ENCODE data around the gene SESN3. TPM values are rescaled to one million over a fixed set of nuclear protein-coding genes. Genes with fewer than 3 reads are reported as not detected.

SESN3 gene
- polyA plus RNA-seq, 1 donor from 2014 or later: 11.1 TPM

- no peak overlapping the region for H3K27ac ChIP-seq (ENCODE audit: low read length)
- no peak overlapping the region for H2AFZ ChIP-seq (ENCODE audit: low read depth, low read length)
- H3K4me2 ChIP-seq (ENCODE audit: low read length): no peak overlapping the region
- no peak overlapping the region for H3K9ac ChIP-seq (ENCODE audit: low read length)
- no peak overlapping the region for H3K4me3 ChIP-seq (ENCODE audit: low read length)
- no peaks in the 10 kb centered on the region for H3K36me3 ChIP-seq (ENCODE audit: insufficient read depth, low read length)
- H3K9me2 ChIP-seq (ENCODE audit: insufficient read depth, low read length): no peaks in the 10 kb centered on the region
- no peaks in the 10 kb centered on the region for H3K79me2 ChIP-seq (replicated peaks; ENCODE audit: insufficient read depth, low read length)
- no peak for TF ChIP-seq MXI1 (conservative IDR thresholded peaks at IDR 0.05; ENCODE audit: poor library complexity, severe bottlenecking)
- TF ChIP-seq EP300 (conservative IDR thresholded peaks at IDR 0.05; ENCODE audit: poor library complexity, severe bottlenecking): no peak
- no peak for TF ChIP-seq CTCF (IDR thresholded peaks at IDR 0.05; ENCODE audit: poor library complexity, severe bottlenecking)
- TF ChIP-seq EZH2 (IDR thresholded peaks at IDR 0.05; ENCODE audit: borderline replicate concordance, insufficient read depth, low read length, poor library complexity, severe bottlenecking): no peak
- no peak for TF ChIP-seq REST (IDR thresholded peaks at IDR 0.05; ENCODE audit: borderline replicate concordance)
- TF ChIP-seq SMC3 (conservative IDR thresholded peaks at IDR 0.05; ENCODE audit: poor library complexity): no peak
- H3K9me3 ChIP-seq (ENCODE audit: low read length): no peaks in the 10 kb centered on the region
- no peaks in the 10 kb centered on the region for H3F3A ChIP-seq (ENCODE audit: insufficient read depth, low read length, poor library complexity, severe bottlenecking)
- no peaks in the 10 kb centered on the region for H4K20me1 ChIP-seq (ENCODE audit: insufficient read depth)
- no peaks in the 10 kb centered on the region for H3K27me3 ChIP-seq (ENCODE audit: insufficient read depth, low read depth, low read length)
Measured at GRCh38 chr11:95135155-95135554, 95.8 kb downstream of the SESN3 start.

- no peak overlapping the region for H2AFZ ChIP-seq (ENCODE audit: low read depth, low read length)
- no peak overlapping the region for H3K9ac ChIP-seq (ENCODE audit: low read length)
- no peaks in the 10 kb centered on the region for H3K9me2 ChIP-seq (ENCODE audit: insufficient read depth, low read length)
- H3F3A ChIP-seq (ENCODE audit: insufficient read depth, low read length, poor library complexity, severe bottlenecking): no peaks in the 10 kb centered on the region
- H3K27me3 ChIP-seq (ENCODE audit: insufficient read depth, low read depth, low read length): no peaks in the 10 kb centered on the region
- H3K27ac ChIP-seq (ENCODE audit: low read length): no peak overlapping the region
- H3K79me2 ChIP-seq (replicated peaks; ENCODE audit: insufficient read depth, low read length): no peaks in the 10 kb centered on the region
- no peak for TF ChIP-seq EZH2 (IDR thresholded peaks at IDR 0.05; ENCODE audit: borderline replicate concordance, insufficient read depth, low read length, poor library complexity, severe bottlenecking)
- no peak for TF ChIP-seq TAF1 (IDR thresholded peaks at IDR 0.05; ENCODE audit: low read depth)
- TF ChIP-seq MXI1 (conservative IDR thresholded peaks at IDR 0.05; ENCODE audit: poor library complexity, severe bottlenecking): no peak
- TF ChIP-seq POLR2AphosphoS5 (IDR thresholded peaks at IDR 0.05): no peak
- TF ChIP-seq SMC3 (conservative IDR thresholded peaks at IDR 0.05; ENCODE audit: poor library complexity): no peak
- no peak for TF ChIP-seq CTCF (IDR thresholded peaks at IDR 0.05; ENCODE audit: poor library complexity, severe bottlenecking)
- TF ChIP-seq EP300 (conservative IDR thresholded peaks at IDR 0.05; ENCODE audit: poor library complexity, severe bottlenecking): no peak
- TF ChIP-seq RAD21 (conservative IDR thresholded peaks at IDR 0.05): no peak
- TF ChIP-seq REST (IDR thresholded peaks at IDR 0.05; ENCODE audit: borderline replicate concordance): no peak
- H3K36me3 ChIP-seq (ENCODE audit: insufficient read depth, low read length): no peaks in the 10 kb centered on the region
- no peak overlapping the region for H3K4me2 ChIP-seq (ENCODE audit: low read length)
- H3K4me3 ChIP-seq (ENCODE audit: low read length): no peak overlapping the region
- no peaks in the 10 kb centered on the region for H3K9me3 ChIP-seq (ENCODE audit: low read length)
- H4K20me1 ChIP-seq (ENCODE audit: insufficient read depth): no peaks in the 10 kb centered on the region
Measured at GRCh38 chr11:95134491-95134890, 96.5 kb downstream of the SESN3 start.
